Activated T-cell treated with anti-CD3 and anti-CD28 coated beads, Interleukin-2, amount 50 U/mL, for 4 hours (primary cell): Measurements from ENCODE around the gene ATG12. TPM values are rescaled to one million over a fixed set of nuclear protein-coding genes. Genes with fewer than 3 reads are reported as not detected.

Experiments
- ATAC-seq, 2 donors: fragments of 200-7000 bp; cut with Tn5 transposase; one replicate each; pipeline ENCODE4 v1.10.0; 2021
- DNase-seq: peaks from one replicate; pipeline ENCODE4 v3.0.0-alpha.2; 2020
- H3K27me3 Mint-ChIP-seq: one replicate; pipeline ENCODE4 v1.8.0; 2021; ENCODE audit warnings: low read depth, mixed read lengths
- H3K36me3 Mint-ChIP-seq: one replicate; pipeline ENCODE4 v1.8.0; 2022; ENCODE audit warnings: mixed read lengths; ENCODE audit not compliant: insufficient read depth
- H3K4me1 Mint-ChIP-seq: one replicate; pipeline ENCODE4 v1.8.0; 2021; ENCODE audit warnings: low read depth, mixed read lengths
- H3K4me3 Mint-ChIP-seq: one replicate; pipeline ENCODE4 v1.8.0; 2021; ENCODE audit warnings: mild to moderate bottlenecking, moderate library complexity, mixed read lengths
- H3K9me3 Mint-ChIP-seq: one replicate; pipeline ENCODE4 v1.8.0; 2021; ENCODE audit warnings: mixed read lengths
- total RNA-seq, 3 donors: library from RNA; stranded (reverse); gene quantifications; one replicate each; pipeline ENCODE4 v1.2.1, GENCODE V29; 2021

ATG12 gene
- total RNA-seq, 3 donors from 2014 or later = 36.0 to 46.4 (median 41.4) TPM

- Mint-ChIP-seq H3K4me3 (no peak overlapping the region), H3K27me3 (no peaks in the 10 kb centered on the region), H3K9me3 (peaks cover 11% of the 10 kb centered on the region), H3K36me3 (peaks cover 13% of the 10 kb centered on the region), H3K4me1 (peaks cover 27% of the 10 kb centered on the region)
- no peak for ATAC-seq
- no peak for DNase-seq
Measured at GRCh38 chr5:115855959-115856358, 14.6 kb upstream of the ATG12 start.

- peaks cover 40% of the 10 kb centered on the region for H3K4me1 Mint-ChIP-seq
- H3K4me3 Mint-ChIP-seq = no peak overlapping the region
- H3K36me3 Mint-ChIP-seq = peaks cover 13% of the 10 kb centered on the region
- peaks cover 11% of the 10 kb centered on the region for H3K9me3 Mint-ChIP-seq
- DNase-seq = no peak
- no peaks in the 10 kb centered on the region for H3K27me3 Mint-ChIP-seq
- no peak for ATAC-seq
Measured at GRCh38 chr5:115854139-115854538, 12.8 kb upstream of the ATG12 start.

- Mint-ChIP-seq H3K9me3 (peaks cover 11% of the 10 kb centered on the region), H3K4me1 (peaks cover 24% of the 10 kb centered on the region), H3K27me3 (no peaks in the 10 kb centered on the region), H3K4me3 (no peak overlapping the region), H3K36me3 (peaks cover 13% of the 10 kb centered on the region)
- no peak for DNase-seq
- no peak for ATAC-seq
Measured at GRCh38 chr5:115850744-115851416, 9.5 kb upstream of the ATG12 start.

- Mint-ChIP-seq H3K9me3 (peaks cover 11% of the 10 kb centered on the region), H3K27me3 (no peaks in the 10 kb centered on the region), H3K4me1 (peaks cover 28% of the 10 kb centered on the region), H3K36me3 (peaks cover 11% of the 10 kb centered on the region), H3K4me3 (no peak overlapping the region)
- DNase-seq (no peak), ATAC-seq (no peak)
Measured at GRCh38 chr5:115849258-115849798, 8.0 kb upstream of the ATG12 start.

GRCh38 chr5:115847290-115847689 lies 5.9 kb upstream of the ATG12 start:
- H3K9me3 Mint-ChIP-seq = no peaks in the 10 kb centered on the region
- H3K36me3 Mint-ChIP-seq = no peaks in the 10 kb centered on the region
- H3K27me3 Mint-ChIP-seq = no peaks in the 10 kb centered on the region
- ATAC-seq = no peak
- H3K4me1 Mint-ChIP-seq = peaks cover 39% of the 10 kb centered on the region
- H3K4me3 Mint-ChIP-seq = no peak overlapping the region
- no peak for DNase-seq

GRCh38 chr5:115844321-115844817 lies 3.0 kb upstream of the ATG12 start:
- H3K4me1 Mint-ChIP-seq = peaks cover 45% of the 10 kb centered on the region
- H3K9me3 Mint-ChIP-seq = no peaks in the 10 kb centered on the region
- DNase-seq = no peak
- ATAC-seq = no peak
- H3K36me3 Mint-ChIP-seq = peaks cover 3% of the 10 kb centered on the region
- H3K4me3 Mint-ChIP-seq = no peak overlapping the region
- H3K27me3 Mint-ChIP-seq = no peaks in the 10 kb centered on the region

GRCh38 chr5:115843444-115844130 lies 2.2 kb upstream of the ATG12 start:
- Mint-ChIP-seq H3K36me3 (peaks cover 3% of the 10 kb centered on the region), H3K4me3 (peak overlapping the region; percentile 96), H3K27me3 (no peaks in the 10 kb centered on the region), H3K9me3 (no peaks in the 10 kb centered on the region), H3K4me1 (peaks cover 49% of the 10 kb centered on the region)
- ATAC-seq = no peak
- DNase-seq = no peak

- ATAC-seq (no peak), DNase-seq (no peak)
- peaks cover 3% of the 10 kb centered on the region for H3K36me3 Mint-ChIP-seq
- peak overlapping the region; percentile 96 for H3K4me3 Mint-ChIP-seq
- H3K9me3 Mint-ChIP-seq = no peaks in the 10 kb centered on the region
- H3K27me3 Mint-ChIP-seq = no peaks in the 10 kb centered on the region
- H3K4me1 Mint-ChIP-seq = peaks cover 53% of the 10 kb centered on the region
Measured at GRCh38 chr5:115842952-115843351, 1.6 kb upstream of the ATG12 start.

GRCh38 chr5:115842089-115842935 lies 947 bp upstream of the ATG12 start:
- Mint-ChIP-seq H3K27me3 (no peaks in the 10 kb centered on the region), H3K9me3 (no peaks in the 10 kb centered on the region), H3K36me3 (peaks cover 8% of the 10 kb centered on the region), H3K4me3 (peak overlapping the region; percentile 96), H3K4me1 (peaks cover 57% of the 10 kb centered on the region)
- ATAC-seq (peak; percentile 31 to 44), DNase-seq (peak; percentile 8)

GRCh38 chr5:115840873-115841272 lies 492 bp downstream of the ATG12 start:
- H3K9me3 Mint-ChIP-seq = no peaks in the 10 kb centered on the region
- H3K36me3 Mint-ChIP-seq = peaks cover 17% of the 10 kb centered on the region
- H3K4me3 Mint-ChIP-seq = peak overlapping the region; percentile 96
- no peaks in the 10 kb centered on the region for H3K27me3 Mint-ChIP-seq
- peaks cover 57% of the 10 kb centered on the region for H3K4me1 Mint-ChIP-seq
- ATAC-seq (no peak), DNase-seq (no peak)

GRCh38 chr5:115838885-115839518 lies 2.4 kb downstream of the ATG12 start:
- Mint-ChIP-seq H3K4me3 (peak overlapping the region; percentile 96), H3K4me1 (peaks cover 52% of the 10 kb centered on the region), H3K9me3 (no peaks in the 10 kb centered on the region), H3K27me3 (no peaks in the 10 kb centered on the region), H3K36me3 (peaks cover 33% of the 10 kb centered on the region)
- DNase-seq (peak; percentile 5), ATAC-seq (no peak)

GRCh38 chr5:115835481-115835880 lies 5.9 kb downstream of the ATG12 start:
- H3K9me3 Mint-ChIP-seq = no peaks in the 10 kb centered on the region
- no peaks in the 10 kb centered on the region for H3K27me3 Mint-ChIP-seq
- H3K4me1 Mint-ChIP-seq = peaks cover 34% of the 10 kb centered on the region
- DNase-seq (no peak), ATAC-seq (no peak)
- H3K4me3 Mint-ChIP-seq = no peak overlapping the region
- H3K36me3 Mint-ChIP-seq = peaks cover 45% of the 10 kb centered on the region

- Mint-ChIP-seq H3K4me3 (no peak overlapping the region), H3K4me1 (peaks cover 7% of the 10 kb centered on the region), H3K36me3 (peaks cover 44% of the 10 kb centered on the region), H3K27me3 (no peaks in the 10 kb centered on the region), H3K9me3 (peaks cover 7% of the 10 kb centered on the region)
- DNase-seq (peak; percentile 5), ATAC-seq (no peak)
Measured at GRCh38 chr5:115831163-115831768, 10.1 kb downstream of the ATG12 start.
